Left colon (tissue), 2 donors: ENCODE data around the gene CCDC9. TPM values are rescaled to one million over a fixed set of nuclear protein-coding genes. Genes with fewer than 3 reads are reported as not detected.
"Not testable (repeated sequence)": the region's sequence is repeated elsewhere in the genome, so short reads cannot be mapped to it uniquely, and the experiment has no call there.

Experiments
- ATAC-seq: fragments of 200-7000 bp; cut with Tn5 transposase; one replicate; pipeline ENCODE4 v1.9.1; 2020; ENCODE audit warnings: mild to moderate bottlenecking, moderate library complexity
- DNase-seq, 2 donors: peaks; one replicate each; pipeline ENCODE4 v3.0.0-alpha.2; 2020
- intact Hi-C, 2 donors: fragments of 100-400 bp; cut with DNase I in 1 of 2; cut with micrococcal nuclease in 1 of 2; formaldehyde crosslinking; loops; one replicate each; pipeline versions ENCODE4 v1.11.2 to v1.14.0; 2022; cut with DNase I, micrococcal nuclease
- total RNA-seq, 2 donors: library from RNA; stranded (reverse); fragmentation: NEBNext Ultra II Directional; extraction: Animal tissue kit (Norgen Biotek cat#: 25700); gene quantifications; one replicate each; pipeline ENCODE4 v1.2.1, GENCODE V29; 2021
- donor health status: DM: no; HTN: no; CAD: no.
- donor health status: DM: yes; HTN: yes; CAD: no.

CCDC9 gene
- total RNA-seq, 2 donors from 2014 or later, result 28.0 to 36.7 TPM

- ATAC-seq (peak; percentile 74), DNase-seq (peak; percentile 100)
- intact Hi-C loops, result no loop called here
These were observed 527 bp downstream of the CCDC9 start for GRCh38 chr19:47256693-47257410.

GRCh38 chr19:47257411-47258169 lies 1.3 kb downstream of the CCDC9 start:
- peak; percentile 26 for ATAC-seq
- DNase-seq, result peak in 1 of 2 donors; percentile 49
- intact Hi-C loops, result no loop called here

GRCh38 chr19:47258434-47258833 lies 2.1 kb downstream of the CCDC9 start:
- DNase-seq (no peak), ATAC-seq (no peak)
- intact Hi-C loops, result no loop called here

- DNase-seq (no peak), ATAC-seq (no peak)
- intact Hi-C loops, result no loop called here
These were observed 2.7 kb downstream of the CCDC9 start for GRCh38 chr19:47258895-47259555.

GRCh38 chr19:47260476-47260875 lies 4.2 kb downstream of the CCDC9 start:
- intact Hi-C loops, result no loop called here
- DNase-seq (no peak), ATAC-seq (no peak)

GRCh38 chr19:47261946-47262793 lies 5.8 kb downstream of the CCDC9 start:
- intact Hi-C loops, ATAC-seq, DNase-seq: not testable (repeated sequence)

- intact Hi-C loops, result no loop called here
- no peak for DNase-seq
- ATAC-seq, result no peak
These were observed 8.3 kb downstream of the CCDC9 start for GRCh38 chr19:47264629-47265028.

GRCh38 chr19:47266401-47266941 lies 10.1 kb downstream of the CCDC9 start:
- no peak for ATAC-seq
- DNase-seq, result no peak
- intact Hi-C loops, result no loop called here

- ATAC-seq, result no peak
- no peak for DNase-seq
- intact Hi-C loops, result no loop called here
These were observed 11.0 kb downstream of the CCDC9 start for GRCh38 chr19:47267350-47267759.

GRCh38 chr19:47268028-47268427 lies 11.7 kb downstream of the CCDC9 start:
- intact Hi-C loops, result no loop called here
- DNase-seq (no peak), ATAC-seq (no peak)

- no peak for DNase-seq
- intact Hi-C loops, result no loop called here
- no peak for ATAC-seq
These were observed 13.3 kb downstream of the CCDC9 start for GRCh38 chr19:47269596-47269995.

- no peak for DNase-seq
- intact Hi-C loops, result no loop called here
These were observed 14.1 kb downstream of the CCDC9 start for GRCh38 chr19:47270408-47270807.

GRCh38 chr19:47271949-47272348 lies 15.6 kb downstream of the CCDC9 start:
- ATAC-seq (no peak), DNase-seq (no peak)
- intact Hi-C loops, result no loop called here

More at GRCh38 chr19:47270408-47270807, 14.1 kb downstream of the CCDC9 start:
- ATAC-seq, result no peak

- ATAC-seq, result peak; percentile 7
- intact Hi-C loops, result no loop called here
- DNase-seq, result peak; percentile 66 to 68
These were observed 16.4 kb downstream of the CCDC9 start for GRCh38 chr19:47272448-47273312.

GRCh38 chr19:47273313-47274070 lies 17.2 kb downstream of the CCDC9 start:
- peak; percentile 79 for ATAC-seq
- intact Hi-C loops, result no loop called here

GRCh38 chr19:47274071-47274890 lies 18.0 kb downstream of the CCDC9 start, which contains the start of gene INAFM1:
INAFM1 (plus strand) TSS chr19:47274885; CDS start chr19:47274920, 35 bp downstream.
- peak; percentile 97 to 100 for DNase-seq
- ATAC-seq, result peak; percentile 81
- intact Hi-C loops, result no loop called here

More at GRCh38 chr19:47273313-47274070, 17.2 kb downstream of the CCDC9 start:
- DNase-seq, result peak; percentile 94 to 96
